ENCODE measurements around the gene GDF11. TPM values are rescaled to one million over a fixed set of nuclear protein-coding genes. Genes with fewer than 3 reads are reported as not detected.

The GDF11 gene
- total RNA-seq, 4 donors from 2014 or later, result 1.9 to 5.4 (median 2.5) TPM

DNA sequence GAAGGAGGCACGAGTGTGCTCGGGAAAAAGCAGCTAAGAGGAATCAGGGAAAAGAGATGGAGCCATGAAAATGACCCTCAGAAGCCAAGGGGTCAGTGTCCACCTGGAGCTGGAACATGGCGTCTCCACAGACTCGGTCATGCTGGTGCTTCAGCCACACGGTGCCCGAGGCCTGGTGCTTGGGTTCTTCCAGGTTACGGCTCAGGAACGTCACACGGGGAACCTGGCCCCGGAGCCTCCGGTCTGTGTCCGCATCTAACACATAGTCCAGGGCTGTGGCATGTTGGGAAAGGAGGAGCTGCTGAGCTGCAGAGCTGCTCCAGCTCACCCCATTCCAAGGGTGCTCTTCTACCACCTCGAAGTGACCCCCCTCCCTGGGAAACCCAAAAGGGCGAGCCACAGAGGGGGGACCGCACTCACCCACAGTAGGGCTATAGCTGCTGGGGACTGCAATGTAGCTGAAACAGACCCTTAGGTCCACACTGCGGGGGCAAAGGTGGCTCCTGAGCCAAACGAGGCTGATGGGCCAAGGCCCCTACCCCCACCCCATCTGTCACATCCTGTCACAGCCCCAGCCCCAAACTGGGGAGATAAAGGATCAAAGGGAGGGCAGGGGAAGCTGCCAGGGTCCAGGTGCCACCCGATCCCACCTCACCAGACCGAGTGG, 46.0 kb upstream of the GDF11 start:
- no peak for DNase-seq (ENCODE audit: low spot score)
- TF ChIP-seq, protein P1, sequence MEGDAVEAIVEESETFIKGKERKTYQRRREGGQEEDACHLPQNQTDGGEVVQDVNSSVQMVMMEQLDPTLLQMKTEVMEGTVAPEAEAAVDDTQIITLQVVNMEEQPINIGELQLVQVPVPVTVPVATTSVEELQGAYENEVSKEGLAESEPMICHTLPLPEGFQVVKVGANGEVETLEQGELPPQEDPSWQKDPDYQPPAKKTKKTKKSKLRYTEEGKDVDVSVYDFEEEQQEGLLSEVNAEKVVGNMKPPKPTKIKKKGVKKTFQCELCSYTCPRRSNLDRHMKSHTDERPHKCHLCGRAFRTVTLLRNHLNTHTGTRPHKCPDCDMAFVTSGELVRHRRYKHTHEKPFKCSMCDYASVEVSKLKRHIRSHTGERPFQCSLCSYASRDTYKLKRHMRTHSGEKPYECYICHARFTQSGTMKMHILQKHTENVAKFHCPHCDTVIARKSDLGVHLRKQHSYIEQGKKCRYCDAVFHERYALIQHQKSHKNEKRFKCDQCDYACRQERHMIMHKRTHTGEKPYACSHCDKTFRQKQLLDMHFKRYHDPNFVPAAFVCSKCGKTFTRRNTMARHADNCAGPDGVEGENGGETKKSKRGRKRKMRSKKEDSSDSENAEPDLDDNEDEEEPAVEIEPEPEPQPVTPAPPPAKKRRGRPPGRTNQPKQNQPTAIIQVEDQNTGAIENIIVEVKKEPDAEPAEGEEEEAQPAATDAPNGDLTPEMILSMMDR (IDR thresholded peaks at IDR 0.05), result no peak
- no peak for ATAC-seq (ENCODE audit: low FRiP score)

DNA sequence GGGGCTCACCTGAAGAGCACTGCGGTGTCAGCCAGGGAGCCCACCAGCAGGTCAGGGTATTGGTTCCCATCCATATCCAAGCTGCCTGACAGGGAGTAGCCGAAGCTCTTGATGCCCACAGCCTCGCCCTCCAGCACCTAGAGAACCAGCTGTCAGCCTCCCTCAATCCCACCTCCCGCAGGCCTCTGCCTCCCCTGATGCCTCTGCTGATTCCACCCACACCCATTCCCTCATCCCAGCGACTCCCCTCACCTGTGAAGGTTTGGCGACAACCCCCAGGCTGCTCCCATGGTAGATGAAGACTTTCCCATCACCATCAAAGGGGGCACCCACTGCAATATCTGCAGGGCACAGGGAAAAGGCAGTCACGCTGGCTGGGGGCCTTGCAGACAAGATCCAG, 45.2 kb upstream of the GDF11 start:
- DNase-seq (ENCODE audit: low spot score) (no peak), ATAC-seq (ENCODE audit: low FRiP score) (no peak)
- TF ChIP-seq, protein P1 (IDR thresholded peaks at IDR 0.05), result no peak

DNA sequence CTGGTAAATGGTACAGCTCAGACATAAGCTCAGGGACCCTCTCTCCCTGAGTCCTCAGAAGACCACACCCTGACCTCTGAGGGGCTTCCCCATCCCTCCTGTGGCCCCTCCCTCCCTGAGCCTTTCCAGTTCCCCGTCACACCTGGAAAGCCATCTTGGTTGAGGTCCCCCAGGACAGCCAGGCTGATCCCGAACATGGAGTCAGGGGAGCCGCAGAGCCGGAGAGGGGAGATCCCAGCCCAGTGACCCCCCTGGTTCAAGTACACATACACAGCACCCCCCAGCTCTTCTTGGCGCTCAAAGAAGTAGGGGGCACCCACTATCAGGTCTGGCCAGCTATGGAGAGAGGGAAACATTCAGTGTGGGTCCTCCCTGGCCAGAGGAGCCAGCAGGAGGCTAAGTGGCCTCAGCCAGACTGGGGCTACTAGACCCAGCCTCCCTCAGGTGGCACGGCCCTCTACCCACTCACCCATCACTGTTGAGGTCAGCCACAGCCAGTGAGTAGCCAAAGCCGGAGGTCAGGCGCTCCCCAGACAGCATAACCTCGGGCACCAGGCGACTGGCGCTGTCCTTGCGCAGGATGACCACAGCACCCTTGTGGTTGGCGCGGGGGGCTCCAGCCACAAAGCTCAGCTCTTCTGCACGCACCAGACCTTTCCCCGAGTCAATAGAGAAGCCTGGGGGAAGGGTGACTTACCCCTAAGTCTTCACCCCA, 44.5 kb upstream of the GDF11 start:
- TF ChIP-seq, protein P1 (IDR thresholded peaks at IDR 0.05), result no peak
- no peak for ATAC-seq (ENCODE audit: low FRiP score)
- DNase-seq (ENCODE audit: low spot score), result no peak

DNA sequence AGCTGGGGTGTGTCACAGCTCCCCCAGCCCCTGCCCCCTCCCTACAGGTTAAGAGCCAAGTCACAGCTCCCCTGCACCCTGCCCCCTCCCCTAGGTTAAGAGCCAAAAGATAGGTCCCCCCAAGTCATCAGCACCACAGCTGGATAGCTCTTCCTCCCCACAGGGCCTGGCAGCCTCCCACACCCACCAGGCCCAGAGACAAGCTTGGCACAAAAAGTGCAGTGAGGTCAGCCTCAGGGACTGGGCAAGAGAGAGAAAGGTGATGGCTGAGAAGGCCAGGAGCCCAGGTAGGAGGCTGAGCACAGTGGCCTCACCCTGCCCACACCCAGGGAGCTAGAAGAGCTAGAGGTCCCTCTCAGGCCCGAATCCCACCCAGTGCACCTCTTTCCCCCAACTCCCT, 44.0 kb upstream of the GDF11 start:
- TF ChIP-seq, protein P1 (IDR thresholded peaks at IDR 0.05), result no peak
- DNase-seq (ENCODE audit: low spot score), result no peak
- no peak for ATAC-seq (ENCODE audit: low FRiP score)

DNA sequence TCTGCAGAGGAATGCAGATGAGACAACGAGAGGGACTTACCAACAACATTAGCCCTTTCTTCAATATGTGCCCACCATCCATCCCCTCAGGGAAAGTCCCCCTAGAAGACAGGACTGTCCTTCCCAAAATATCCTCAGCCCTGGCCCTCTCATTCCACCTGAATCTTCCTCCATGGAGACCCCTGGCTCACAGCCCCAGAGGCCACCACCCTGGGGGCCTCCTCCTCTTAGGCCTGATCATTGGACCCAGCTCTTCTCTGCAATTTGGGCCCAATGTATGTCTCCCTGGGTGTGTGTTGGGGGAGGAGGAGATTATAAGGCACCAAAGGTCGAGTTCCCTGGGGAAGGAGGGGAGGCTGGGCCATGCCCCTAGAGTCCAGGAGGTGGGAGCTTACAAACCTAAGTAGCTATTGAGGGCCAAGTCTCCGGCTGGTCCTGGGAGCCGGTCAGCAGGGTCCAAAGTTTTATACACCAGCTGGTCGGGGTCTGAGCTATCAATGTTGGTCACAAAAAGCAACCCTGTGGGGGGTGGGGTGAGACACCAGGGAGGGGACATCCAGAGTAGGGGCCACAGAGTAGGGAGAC, 43.4 kb upstream of the GDF11 start:
- no peak for ATAC-seq (ENCODE audit: low FRiP score)
- DNase-seq (ENCODE audit: low spot score), result no peak
- TF ChIP-seq, protein P1 (IDR thresholded peaks at IDR 0.05), result no peak

DNA sequence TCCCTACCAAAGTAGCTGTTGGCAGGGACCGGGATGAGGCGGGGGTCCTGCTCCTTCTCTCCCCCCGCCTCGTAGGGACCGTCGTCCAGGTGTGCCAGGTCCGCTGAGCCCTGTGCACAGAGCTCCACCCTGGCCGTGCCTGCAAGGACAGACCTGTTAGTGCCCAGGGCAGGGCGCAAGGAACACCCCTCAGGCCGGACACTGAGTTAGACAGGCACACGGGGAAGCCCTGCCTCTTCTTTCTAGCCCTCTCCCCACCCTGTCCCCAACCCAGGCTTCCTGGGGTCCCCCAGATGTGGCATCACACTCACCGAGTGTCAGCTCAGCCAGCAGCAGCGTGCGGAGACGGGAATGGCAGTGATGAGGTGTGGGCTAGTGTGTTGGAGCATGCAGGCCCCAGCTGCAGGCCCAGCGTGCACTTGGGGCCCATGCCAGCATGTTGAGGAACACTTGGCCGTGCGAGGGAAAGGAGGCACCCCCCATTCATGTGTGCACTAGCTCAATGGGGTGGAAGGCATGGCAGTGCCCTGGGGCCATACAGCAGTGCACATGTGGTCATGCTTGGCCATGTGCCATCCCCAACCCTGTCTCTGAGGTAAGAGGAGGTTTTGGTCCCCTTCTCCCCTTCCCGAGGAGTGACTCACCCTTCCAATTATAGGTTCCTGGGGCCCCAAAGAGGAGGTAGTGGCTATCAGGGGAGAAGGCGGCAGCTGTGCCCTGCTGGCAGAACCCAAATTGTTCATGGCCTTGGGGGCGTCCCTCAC, 42.5 kb upstream of the GDF11 start:
- DNase-seq (ENCODE audit: low spot score) (no peak), ATAC-seq (ENCODE audit: low FRiP score) (no peak)
- TF ChIP-seq, protein P1 (IDR thresholded peaks at IDR 0.05), result no peak
